LHCN-M2 (cell line): ENCODE measurements around the gene HDAC10. TPM values are rescaled to one million over a fixed set of nuclear protein-coding genes. Genes with fewer than 3 reads are reported as not detected.
A peak's percentile ranks its signal among the peaks of the same experiment; 100 is the strongest.

Experiments used
- DNase-seq: peaks from one replicate; pipeline ENCODE4 v3.0.0-alpha.2; 2012; ENCODE audit warnings: low read depth
- polyA plus RNA-seq: library from polyadenylated mRNA; unstranded; fragments of >200 nt; gene quantifications from one replicate; pipeline ENCODE4 v1.2.1, GENCODE V29; 2012; ENCODE audit warnings: missing spikeins
- total RNA-seq: library from RNA; depleted of rRNA; stranded (reverse); fragments of >200 nt; gene quantifications from 2 replicates; pipeline ENCODE4 v1.2.3, GENCODE V29; 2014; rRNA removed

HDAC10 gene, protein sequence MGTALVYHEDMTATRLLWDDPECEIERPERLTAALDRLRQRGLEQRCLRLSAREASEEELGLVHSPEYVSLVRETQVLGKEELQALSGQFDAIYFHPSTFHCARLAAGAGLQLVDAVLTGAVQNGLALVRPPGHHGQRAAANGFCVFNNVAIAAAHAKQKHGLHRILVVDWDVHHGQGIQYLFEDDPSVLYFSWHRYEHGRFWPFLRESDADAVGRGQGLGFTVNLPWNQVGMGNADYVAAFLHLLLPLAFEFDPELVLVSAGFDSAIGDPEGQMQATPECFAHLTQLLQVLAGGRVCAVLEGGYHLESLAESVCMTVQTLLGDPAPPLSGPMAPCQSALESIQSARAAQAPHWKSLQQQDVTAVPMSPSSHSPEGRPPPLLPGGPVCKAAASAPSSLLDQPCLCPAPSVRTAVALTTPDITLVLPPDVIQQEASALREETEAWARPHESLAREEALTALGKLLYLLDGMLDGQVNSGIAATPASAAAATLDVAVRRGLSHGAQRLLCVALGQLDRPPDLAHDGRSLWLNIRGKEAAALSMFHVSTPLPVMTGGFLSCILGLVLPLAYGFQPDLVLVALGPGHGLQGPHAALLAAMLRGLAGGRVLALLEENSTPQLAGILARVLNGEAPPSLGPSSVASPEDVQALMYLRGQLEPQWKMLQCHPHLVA
- total RNA-seq, result 28.2 and 29.1 TPM in 2 replicates
- 14.3 TPM for polyA plus RNA-seq

GRCh38 chr22:50250555-50251476, at the start of gene HDAC10:
HDAC10 (minus strand) TSS chr22:50251265; CDS start chr22:50251032, 233 bp downstream.
- DNase-seq, result peak; percentile 71

- no peak for DNase-seq
These were observed 49.7 kb upstream of the HDAC10 start for GRCh38 chr22:50300620-50301257.

GRCh38 chr22:50299785-50300619, 48.9 kb upstream of the HDAC10 start:
- DNase-seq, result no peak

GRCh38 chr22:50298937-50299784, 48.1 kb upstream of the HDAC10 start:
- no peak for DNase-seq

- no peak for DNase-seq
These were observed 47.2 kb upstream of the HDAC10 start for GRCh38 chr22:50298266-50298637.

GRCh38 chr22:50297510-50298265, 46.6 kb upstream of the HDAC10 start:
- no peak for DNase-seq

- DNase-seq, result no peak
These were observed 45.8 kb upstream of the HDAC10 start for GRCh38 chr22:50296658-50297490.

DNA sequence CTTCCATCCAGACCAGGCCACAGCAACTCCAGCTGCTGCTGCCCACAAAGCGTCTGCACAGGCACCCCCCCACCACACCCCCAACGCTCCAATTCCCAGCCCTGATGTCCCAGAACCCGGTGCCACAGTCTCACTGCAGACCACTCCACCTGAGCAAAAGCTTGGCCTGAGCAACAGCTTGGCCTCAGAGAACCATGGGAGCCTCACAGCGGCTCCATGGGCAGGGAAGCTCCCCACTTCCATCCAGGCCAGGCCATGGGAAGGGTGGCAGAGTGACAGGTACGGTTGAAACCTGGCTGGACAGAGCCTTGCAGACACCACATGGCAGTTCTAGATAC, 43.2 kb upstream of the HDAC10 start:
- DNase-seq, result no peak

DNA sequence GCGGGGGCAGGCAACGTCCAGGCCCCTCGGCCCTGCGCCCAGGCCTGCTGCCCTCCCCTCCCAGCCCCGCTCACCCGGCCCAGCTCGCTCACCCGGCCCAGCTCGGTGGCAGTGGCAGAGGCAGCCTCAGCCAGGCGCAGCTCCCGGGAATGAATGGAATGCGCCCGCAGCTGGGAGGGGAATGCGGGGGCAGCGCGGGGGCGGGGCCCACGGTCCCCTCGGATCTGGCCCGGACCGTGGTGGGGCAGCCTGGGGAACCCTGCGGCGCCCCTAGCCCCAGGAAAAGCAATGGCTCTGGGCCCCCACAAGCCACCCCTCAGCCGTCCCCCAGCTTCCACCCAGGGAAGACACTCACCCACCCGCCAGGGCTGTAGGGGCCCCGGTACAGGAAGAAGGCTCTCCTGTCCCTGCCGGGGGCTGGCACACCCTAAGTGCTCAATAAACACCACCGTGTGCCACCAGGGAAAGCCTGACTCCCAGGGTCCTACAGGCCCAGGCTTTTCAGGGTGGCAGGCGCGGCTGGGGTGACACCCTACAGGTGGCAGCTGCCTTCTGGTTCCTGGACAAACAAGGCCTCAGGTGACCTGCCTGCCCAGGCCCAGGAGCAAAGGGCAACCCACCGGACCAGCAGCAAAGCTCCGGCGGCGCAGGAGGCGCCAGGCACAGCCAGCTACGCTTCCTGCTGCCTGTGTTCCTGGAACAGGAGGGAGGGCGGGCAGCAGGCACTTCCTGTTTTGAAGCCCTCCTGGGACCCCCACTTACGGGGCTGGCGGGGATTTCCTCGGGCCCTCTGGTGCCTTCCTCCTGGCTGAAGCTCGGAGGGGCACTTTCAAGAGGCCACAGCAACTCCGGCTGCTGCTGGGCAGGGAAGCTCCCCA, 42.6 kb upstream of the HDAC10 start:
- DNase-seq, result peak; percentile 74

- DNase-seq, result no peak
These were observed 41.8 kb upstream of the HDAC10 start for GRCh38 chr22:50292643-50293440.

GRCh38 chr22:50289942-50290630, 39.0 kb upstream of the HDAC10 start:
- no peak for DNase-seq

DNA sequence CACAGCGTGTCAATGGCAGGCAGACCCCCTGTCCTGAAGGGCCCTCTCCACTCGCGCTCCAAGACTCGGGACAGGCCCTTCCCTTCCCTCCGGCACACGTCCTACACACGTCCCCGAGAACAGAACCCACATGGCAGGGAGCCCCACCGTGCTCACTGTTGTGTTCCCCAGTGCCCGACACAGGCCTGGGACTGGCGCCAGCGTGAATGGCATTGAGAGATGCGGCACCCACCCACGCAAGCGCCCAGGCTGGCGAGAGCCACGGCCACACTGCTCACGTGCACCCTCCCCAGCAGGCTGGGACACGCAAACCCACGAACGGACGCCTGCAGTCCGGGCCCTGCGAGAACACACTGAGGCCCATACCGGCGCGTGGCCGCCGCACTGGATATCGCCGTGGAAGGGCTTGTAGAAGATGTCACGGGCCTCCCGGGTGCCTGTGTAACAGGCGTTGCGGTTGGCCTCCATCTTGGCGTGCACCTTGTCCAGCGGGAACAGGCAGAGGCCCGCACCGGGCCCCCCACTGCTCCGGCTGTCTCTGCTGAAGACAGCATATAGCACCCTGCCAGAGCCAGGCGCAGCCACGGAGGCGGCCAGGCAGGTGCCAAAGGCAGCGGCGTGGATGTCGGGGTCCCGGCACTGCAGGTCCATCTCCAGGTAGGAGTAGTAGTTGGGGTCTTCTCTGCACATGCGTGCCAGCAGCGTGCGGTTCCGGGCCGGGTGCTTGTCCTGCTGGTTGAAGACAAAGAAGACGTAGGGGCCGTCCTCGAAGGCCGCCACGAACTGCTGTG, 38.3 kb upstream of the HDAC10 start:
- no peak for DNase-seq

DNA sequence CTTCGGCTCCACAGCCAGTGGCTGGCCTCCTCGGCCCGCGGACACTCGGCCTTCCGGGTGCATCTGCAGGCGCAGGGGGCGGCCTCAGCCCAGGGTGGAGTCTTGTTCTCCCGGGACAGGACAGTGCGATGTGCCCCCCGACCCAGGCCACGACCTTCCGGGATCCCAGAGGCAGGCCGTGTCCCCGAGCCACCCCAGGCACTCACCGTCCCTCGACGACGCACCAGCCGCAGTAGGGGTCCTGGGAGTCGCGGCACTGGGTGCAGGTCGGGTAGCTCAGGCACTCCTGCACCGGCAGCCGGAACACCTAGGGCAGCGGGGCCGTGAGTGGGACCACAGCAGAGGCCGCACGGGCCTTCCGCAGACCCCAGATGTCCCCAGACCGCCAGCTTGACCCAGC, 36.7 kb upstream of the HDAC10 start:
- DNase-seq, result no peak

DNA sequence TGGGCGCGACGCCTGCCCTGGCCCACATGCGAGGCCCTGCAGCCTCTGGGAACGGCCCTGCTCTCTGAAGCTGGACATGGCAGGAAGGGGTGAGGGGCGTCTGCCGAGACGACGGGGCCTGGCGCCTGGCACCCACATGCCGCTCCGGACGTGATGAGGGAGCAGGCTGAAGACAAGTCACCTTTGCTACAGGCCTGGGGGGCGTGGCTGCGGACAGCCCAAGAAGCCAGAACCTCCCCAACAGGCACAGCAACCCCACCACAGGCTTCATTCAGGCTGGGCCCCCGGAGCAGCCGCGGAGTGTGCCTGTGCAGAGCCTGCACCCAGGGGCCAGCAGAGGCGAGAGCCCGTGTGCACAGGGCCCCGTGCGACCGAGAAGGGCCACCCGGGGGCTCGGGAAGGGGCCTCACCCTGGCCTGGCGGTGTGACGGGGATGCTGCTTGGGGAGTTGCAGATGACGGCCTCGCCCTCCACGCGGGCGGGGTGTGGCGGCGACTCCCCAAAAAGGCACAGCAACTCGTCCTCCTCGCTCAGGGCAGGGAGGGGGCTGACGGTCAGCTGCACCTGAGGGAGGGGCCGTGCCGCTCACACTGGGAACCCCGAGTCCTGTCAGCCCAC, 35.7 kb upstream of the HDAC10 start:
- DNase-seq, result no peak
